ENCODE results near the gene BRIP1. TPM values are rescaled to one million over a fixed set of nuclear protein-coding genes. Genes with fewer than 3 reads are reported as not detected.

BRIP1 gene
- total RNA-seq, 1 donor from 2014 or later, result 2.4 TPM

- no peak for DNase-seq
- Mint-ChIP-seq H3K36me3 (ENCODE audit: unreplicated experiment) (no peaks in the 10 kb centered on the region), H3K9me3 (ENCODE audit: unreplicated experiment) (no peaks in the 10 kb centered on the region), H3K27me3 (ENCODE audit: unreplicated experiment) (no peaks in the 10 kb centered on the region), H3K27ac (ENCODE audit: unreplicated experiment) (no peak overlapping the region), H3K4me1 (ENCODE audit: low read depth, unreplicated experiment) (no peaks in the 10 kb centered on the region), H3K4me3 (ENCODE audit: unreplicated experiment) (no peak overlapping the region)
- TF ChIP-seq CTCF (IDR thresholded peaks at IDR 0.05; ENCODE audit: partially characterized antibody, unreplicated experiment), result no peak
These were observed 59.5 kb downstream of the BRIP1 start for GRCh38 chr17:61803796-61804195.

GRCh38 chr17:61803216-61803615 is 60.1 kb downstream of the BRIP1 start:
- Mint-ChIP-seq H3K36me3 (ENCODE audit: unreplicated experiment) (no peaks in the 10 kb centered on the region), H3K9me3 (ENCODE audit: unreplicated experiment) (no peaks in the 10 kb centered on the region), H3K4me3 (ENCODE audit: unreplicated experiment) (no peak overlapping the region), H3K27ac (ENCODE audit: unreplicated experiment) (no peak overlapping the region), H3K4me1 (ENCODE audit: low read depth, unreplicated experiment) (no peaks in the 10 kb centered on the region), H3K27me3 (ENCODE audit: unreplicated experiment) (no peaks in the 10 kb centered on the region)
- no peak for DNase-seq
- no peak for TF ChIP-seq CTCF (IDR thresholded peaks at IDR 0.05; ENCODE audit: partially characterized antibody, unreplicated experiment)

GRCh38 chr17:61799812-61800484 is 63.4 kb downstream of the BRIP1 start:
- H3K27ac Mint-ChIP-seq (ENCODE audit: unreplicated experiment), result no peak overlapping the region
- TF ChIP-seq CTCF (IDR thresholded peaks at IDR 0.05; ENCODE audit: partially characterized antibody, unreplicated experiment), result no peak
- no peaks in the 10 kb centered on the region for H3K9me3 Mint-ChIP-seq (ENCODE audit: unreplicated experiment)
- DNase-seq, result no peak
- H3K36me3 Mint-ChIP-seq (ENCODE audit: unreplicated experiment), result no peaks in the 10 kb centered on the region
- H3K27me3 Mint-ChIP-seq (ENCODE audit: unreplicated experiment), result no peaks in the 10 kb centered on the region
- no peaks in the 10 kb centered on the region for H3K4me1 Mint-ChIP-seq (ENCODE audit: low read depth, unreplicated experiment)
- no peak overlapping the region for H3K4me3 Mint-ChIP-seq (ENCODE audit: unreplicated experiment)

- Mint-ChIP-seq H3K4me1 (ENCODE audit: low read depth, unreplicated experiment) (no peaks in the 10 kb centered on the region), H3K27ac (ENCODE audit: unreplicated experiment) (no peak overlapping the region), H3K9me3 (ENCODE audit: unreplicated experiment) (no peaks in the 10 kb centered on the region), H3K4me3 (ENCODE audit: unreplicated experiment) (no peak overlapping the region), H3K27me3 (ENCODE audit: unreplicated experiment) (no peaks in the 10 kb centered on the region), H3K36me3 (ENCODE audit: unreplicated experiment) (no peaks in the 10 kb centered on the region)
- DNase-seq, result no peak
- no peak for TF ChIP-seq CTCF (IDR thresholded peaks at IDR 0.05; ENCODE audit: partially characterized antibody, unreplicated experiment)
These were observed 66.0 kb downstream of the BRIP1 start for GRCh38 chr17:61797283-61797682.

GRCh38 chr17:61795546-61795945 is 67.8 kb downstream of the BRIP1 start:
- DNase-seq, result no peak
- Mint-ChIP-seq H3K4me1 (ENCODE audit: low read depth, unreplicated experiment) (no peaks in the 10 kb centered on the region), H3K36me3 (ENCODE audit: unreplicated experiment) (no peaks in the 10 kb centered on the region), H3K4me3 (ENCODE audit: unreplicated experiment) (no peak overlapping the region), H3K27ac (ENCODE audit: unreplicated experiment) (no peak overlapping the region), H3K27me3 (ENCODE audit: unreplicated experiment) (no peaks in the 10 kb centered on the region), H3K9me3 (ENCODE audit: unreplicated experiment) (no peaks in the 10 kb centered on the region)
- no peak for TF ChIP-seq CTCF (IDR thresholded peaks at IDR 0.05; ENCODE audit: partially characterized antibody, unreplicated experiment)

Data from glutamatergic neuron (in vitro differentiated cells).